ENCODE results near the gene KAT7.

KAT7 gene

GRCh38 chr17:49832840-49833599 lies 44.5 kb downstream of the KAT7 start:
- H3K4me3 ChIP-seq (ENCODE audit: low read depth, low read length), result no peak overlapping the region
- no peak for TF ChIP-seq CTCF (IDR thresholded peaks at IDR 0.05; ENCODE audit: low read depth, low read length, missing control alignments)
- no peak for DNase-seq (ENCODE audit: low read depth)

GRCh38 chr17:49834118-49834743 lies 45.8 kb downstream of the KAT7 start:
- TF ChIP-seq CTCF (IDR thresholded peaks at IDR 0.05; ENCODE audit: low read depth, low read length, missing control alignments), result no peak
- no peak for DNase-seq (ENCODE audit: low read depth)
- H3K4me3 ChIP-seq (ENCODE audit: low read depth, low read length), result no peak overlapping the region

- no peak for DNase-seq (ENCODE audit: low read depth)
- H3K4me3 ChIP-seq (ENCODE audit: low read depth, low read length), result no peak overlapping the region
- TF ChIP-seq CTCF (IDR thresholded peaks at IDR 0.05; ENCODE audit: low read depth, low read length, missing control alignments), result no peak
Observed at GRCh38 chr17:49835472-49835871, 47.0 kb downstream of the KAT7 start.

GRCh38 chr17:49836111-49837030 lies 47.9 kb downstream of the KAT7 start:
- no peak for TF ChIP-seq CTCF (IDR thresholded peaks at IDR 0.05; ENCODE audit: low read depth, low read length, missing control alignments)
- H3K4me3 ChIP-seq (ENCODE audit: low read depth, low read length), result no peak overlapping the region
- no peak for DNase-seq (ENCODE audit: low read depth)

GRCh38 chr17:49839455-49839854 lies 51.0 kb downstream of the KAT7 start:
- no peak for TF ChIP-seq CTCF (IDR thresholded peaks at IDR 0.05; ENCODE audit: low read depth, low read length, missing control alignments)
- DNase-seq (ENCODE audit: low read depth), result no peak
- no peak overlapping the region for H3K4me3 ChIP-seq (ENCODE audit: low read depth, low read length)

GRCh38 chr17:49841548-49841947 lies 53.1 kb downstream of the KAT7 start:
- DNase-seq (ENCODE audit: low read depth), result no peak
- TF ChIP-seq CTCF (IDR thresholded peaks at IDR 0.05; ENCODE audit: low read depth, low read length, missing control alignments), result no peak
- H3K4me3 ChIP-seq (ENCODE audit: low read depth, low read length), result no peak overlapping the region
